COR-L47 (cell line): ENCODE data around the gene GARIN5B.

Experiments used
- DNase-seq: peaks from one replicate; lab custom pipeline; 2025; lab: John Stamatoyannopoulos, UW

Gene GARIN5B

DNA sequence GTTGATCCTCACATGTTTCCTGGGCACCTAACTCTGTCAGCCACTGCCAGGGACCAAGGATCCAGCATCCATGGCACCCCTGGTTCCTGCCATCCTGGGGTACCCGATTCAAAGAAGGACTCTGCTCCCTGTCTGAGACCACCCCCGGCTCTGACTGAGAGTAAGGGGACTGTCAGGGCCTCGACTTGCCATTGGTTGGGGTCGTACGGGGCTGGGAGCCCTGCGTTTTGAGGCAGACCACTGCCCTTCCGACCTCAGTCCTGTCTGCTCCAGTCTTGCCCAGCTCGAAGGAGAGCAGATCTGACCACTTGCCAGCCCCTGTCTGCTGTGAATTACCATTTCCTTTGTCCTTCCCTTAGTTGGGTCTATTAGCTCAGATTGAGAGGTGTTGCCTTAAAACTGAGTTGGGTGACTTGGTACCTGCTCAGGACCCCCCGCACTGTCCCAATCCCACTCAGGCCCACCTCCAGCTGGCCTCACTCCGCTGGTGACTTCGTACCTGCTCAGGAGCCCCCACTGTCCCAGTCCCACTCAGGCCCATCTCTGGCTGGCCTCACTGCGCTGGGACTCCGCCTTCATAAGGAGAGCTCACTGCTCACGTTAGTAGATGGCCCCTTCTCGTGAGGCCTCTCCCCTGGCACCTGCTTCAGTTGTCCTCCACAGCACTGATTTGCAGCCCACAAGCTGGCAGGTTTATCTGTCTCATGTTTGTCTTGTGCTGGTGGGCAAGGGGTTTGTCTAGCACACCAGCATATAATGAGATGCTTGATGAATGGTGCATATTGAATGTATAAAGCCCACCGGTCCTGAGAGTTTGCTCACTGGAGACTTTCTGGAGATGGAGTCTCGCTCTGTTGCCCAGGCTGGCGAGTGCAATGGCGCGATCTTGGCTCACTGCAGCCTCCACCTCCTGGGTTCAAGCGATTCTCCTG is 26.6 kb upstream of the GARIN5B start:
- DNase-seq, result no peak

GRCh38 chr19:55387736-55388497 is 24.9 kb upstream of the GARIN5B start:
- no peak for DNase-seq

GRCh38 chr19:55386493-55386971 is 23.5 kb upstream of the GARIN5B start:
- DNase-seq, result no peak

DNA sequence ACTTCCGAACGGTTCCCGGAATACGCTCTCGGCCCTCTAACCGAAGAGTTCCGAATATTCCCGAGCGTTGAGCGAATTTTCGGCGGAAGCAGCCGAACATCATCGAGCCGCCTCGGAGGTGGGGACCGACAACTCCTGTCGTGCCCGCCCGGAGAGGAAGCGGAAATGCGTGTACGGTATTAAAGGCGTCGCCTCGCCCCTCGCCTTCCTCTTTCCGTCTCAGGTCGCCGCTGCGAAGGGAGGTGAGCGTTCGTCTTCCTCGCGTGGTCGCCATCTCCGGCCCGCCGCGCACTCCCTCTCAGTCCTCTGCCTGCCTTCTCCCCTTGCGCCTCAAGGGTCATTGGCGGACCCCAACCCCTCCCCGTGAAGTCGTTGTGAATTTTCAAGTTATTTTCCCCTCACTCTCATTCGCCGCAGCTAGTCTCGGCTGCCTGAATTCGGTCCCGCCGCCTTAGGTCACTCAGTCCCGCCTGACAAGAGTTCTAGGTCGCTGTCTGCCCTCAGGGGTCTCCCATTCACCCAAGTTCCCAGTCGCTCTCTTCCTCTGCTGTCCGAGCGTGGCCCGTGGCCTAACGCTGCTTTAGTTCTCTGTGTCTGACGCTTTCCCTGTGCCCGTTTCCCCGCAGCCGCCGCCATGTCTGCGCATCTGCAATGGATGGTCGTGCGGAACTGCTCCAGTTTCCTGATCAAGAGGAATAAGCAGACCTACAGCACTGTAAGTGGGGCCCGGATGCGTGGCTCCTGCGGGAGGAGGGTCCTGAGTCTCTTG is 22.8 kb upstream of the GARIN5B start, which contains the start of gene RPL28:
RPL28 (plus strand) TSS at position 209 of the 769 bp plus-strand sequence; CDS start at position 635, 426 bp downstream.
- DNase-seq, result peak; percentile 97

GRCh38 chr19:55384920-55385723 is 22.1 kb upstream of the GARIN5B start:
- peak; percentile 96 for DNase-seq

- DNase-seq, result no peak
These were observed 21.3 kb upstream of the GARIN5B start, which contains the start of gene TMEM238 for GRCh38 chr19:55384131-55384919. Gene TMEM238, minus strand, starts transcription at chr19:55384292. Its CDS starts 33 bp downstream, at chr19:55384259.

GRCh38 chr19:55383279-55384130 is 20.4 kb upstream of the GARIN5B start:
- peak; percentile 79 for DNase-seq

DNA sequence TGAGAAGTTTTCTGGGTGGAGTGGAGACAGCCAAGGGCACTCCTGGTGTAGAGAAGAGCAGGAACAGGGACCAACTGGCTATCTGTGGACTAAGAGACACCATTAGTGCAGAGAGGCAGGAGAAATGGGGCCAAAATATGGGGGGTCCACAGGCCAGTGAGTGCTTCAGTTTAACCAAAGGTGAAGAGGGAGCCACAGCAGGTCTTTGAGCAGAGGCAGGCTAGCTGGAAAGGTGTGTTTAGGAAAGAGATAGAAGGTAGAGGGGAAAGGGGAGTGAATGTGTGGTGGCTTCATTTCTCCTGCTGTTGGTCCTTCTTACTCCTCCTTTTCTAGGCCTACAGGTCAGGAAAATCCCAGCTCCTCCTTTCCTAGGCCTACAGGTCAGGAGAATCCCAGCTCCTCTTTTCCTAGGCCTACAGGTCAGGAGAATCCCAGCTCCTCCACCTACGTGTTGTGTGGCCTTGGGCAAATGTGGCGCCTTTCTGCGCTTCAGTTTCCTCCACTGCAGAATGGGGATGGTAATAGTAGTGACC is 19.5 kb upstream of the GARIN5B start:
- DNase-seq, result no peak

DNA sequence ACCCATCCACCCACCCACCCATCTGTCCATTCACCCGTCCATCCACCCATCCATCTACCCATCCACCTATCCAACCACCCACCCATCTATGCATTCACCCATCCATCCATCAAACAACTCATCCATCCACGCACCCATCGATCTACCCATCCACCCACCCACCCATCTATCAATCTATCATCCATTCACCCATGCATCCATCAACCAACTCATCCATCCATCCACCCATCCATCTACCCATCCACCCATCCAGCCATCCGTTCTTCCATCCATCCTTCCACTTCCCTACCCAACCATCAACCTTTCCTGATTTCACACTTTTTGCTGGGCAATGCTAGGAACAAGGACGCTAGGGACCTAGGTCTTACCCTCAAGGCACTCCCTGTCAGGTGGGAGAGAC is 19.0 kb upstream of the GARIN5B start:
- DNase-seq, result no peak

- DNase-seq, result no peak
These were observed 16.1 kb upstream of the GARIN5B start for GRCh38 chr19:55379174-55379573.

DNA sequence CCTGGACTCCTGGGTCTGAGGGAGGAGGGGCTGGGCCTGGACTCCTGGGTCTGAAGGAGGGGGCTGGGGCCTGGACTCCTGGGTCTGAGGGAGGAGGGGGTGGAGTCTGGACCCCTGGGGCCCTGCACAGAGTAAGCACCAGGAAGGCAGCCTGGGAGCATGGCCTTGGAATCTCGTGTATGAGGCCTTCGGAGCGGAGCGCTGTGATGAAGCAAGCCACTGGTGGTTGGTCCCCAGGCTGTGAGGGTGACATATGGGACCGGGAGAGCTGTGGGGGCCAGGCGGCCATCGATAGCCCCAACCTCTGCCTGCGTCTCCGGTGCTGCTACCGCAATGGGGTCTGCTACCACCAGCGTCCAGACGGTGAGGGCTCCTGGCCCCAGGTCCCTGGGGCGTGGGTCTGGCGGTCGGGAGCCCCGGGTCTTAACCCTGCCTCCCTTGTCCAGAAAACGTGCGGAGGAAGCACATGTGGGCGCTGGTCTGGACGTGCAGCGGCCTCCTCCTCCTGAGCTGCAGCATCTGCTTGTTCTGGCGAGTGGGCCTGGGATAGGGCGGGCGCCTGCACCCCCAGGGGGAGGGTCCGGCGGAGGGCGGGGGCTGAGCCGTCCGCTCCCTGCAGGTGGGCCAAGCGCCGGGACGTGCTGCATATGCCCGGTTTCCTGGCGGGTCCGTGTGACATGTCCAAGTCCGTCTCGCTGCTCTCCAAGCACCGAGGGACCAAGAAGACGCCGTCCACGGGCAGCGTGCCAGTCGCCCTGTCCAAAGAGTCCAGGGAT is 14.5 kb upstream of the GARIN5B start:
- DNase-seq, result no peak

DNA sequence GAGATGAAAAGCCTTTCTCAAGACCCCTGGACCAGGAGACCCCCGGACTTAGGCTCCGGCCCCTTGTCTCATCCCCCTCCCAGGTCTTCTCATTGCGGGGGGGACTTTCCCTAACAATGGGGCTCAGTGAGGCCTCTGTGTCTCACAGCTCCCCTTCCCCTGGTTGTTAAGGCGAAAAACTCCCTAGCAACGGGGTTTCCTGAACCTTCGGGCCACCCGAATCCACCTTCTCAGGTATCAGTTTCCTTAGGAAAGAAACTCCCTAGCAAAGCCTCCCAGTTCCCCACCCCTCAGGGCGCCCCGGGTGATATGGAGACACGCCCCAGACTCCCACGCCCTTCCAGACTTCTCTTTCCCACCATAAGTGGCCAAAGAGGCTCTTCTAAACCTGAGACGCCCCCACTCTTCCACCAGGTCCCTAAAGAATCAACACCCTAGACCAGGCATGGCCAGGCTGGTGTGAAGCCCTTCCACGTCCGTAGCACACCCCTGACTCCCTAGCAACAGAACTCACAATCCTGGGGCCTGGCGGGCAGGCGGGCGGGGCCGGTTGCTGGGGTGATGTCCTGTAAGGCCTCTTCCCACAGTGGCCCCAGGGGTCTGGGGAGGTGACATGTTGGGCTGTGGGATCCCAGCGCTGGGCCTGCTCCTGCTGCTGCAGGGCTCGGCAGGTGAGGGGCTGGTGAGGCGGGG is 13.3 kb upstream of the GARIN5B start, which contains the start of gene TMEM190:
TMEM190 (plus strand) TSS at position 586 of the 693 bp plus-strand sequence; CDS start at position 614, 28 bp downstream.
- no peak for DNase-seq

DNA sequence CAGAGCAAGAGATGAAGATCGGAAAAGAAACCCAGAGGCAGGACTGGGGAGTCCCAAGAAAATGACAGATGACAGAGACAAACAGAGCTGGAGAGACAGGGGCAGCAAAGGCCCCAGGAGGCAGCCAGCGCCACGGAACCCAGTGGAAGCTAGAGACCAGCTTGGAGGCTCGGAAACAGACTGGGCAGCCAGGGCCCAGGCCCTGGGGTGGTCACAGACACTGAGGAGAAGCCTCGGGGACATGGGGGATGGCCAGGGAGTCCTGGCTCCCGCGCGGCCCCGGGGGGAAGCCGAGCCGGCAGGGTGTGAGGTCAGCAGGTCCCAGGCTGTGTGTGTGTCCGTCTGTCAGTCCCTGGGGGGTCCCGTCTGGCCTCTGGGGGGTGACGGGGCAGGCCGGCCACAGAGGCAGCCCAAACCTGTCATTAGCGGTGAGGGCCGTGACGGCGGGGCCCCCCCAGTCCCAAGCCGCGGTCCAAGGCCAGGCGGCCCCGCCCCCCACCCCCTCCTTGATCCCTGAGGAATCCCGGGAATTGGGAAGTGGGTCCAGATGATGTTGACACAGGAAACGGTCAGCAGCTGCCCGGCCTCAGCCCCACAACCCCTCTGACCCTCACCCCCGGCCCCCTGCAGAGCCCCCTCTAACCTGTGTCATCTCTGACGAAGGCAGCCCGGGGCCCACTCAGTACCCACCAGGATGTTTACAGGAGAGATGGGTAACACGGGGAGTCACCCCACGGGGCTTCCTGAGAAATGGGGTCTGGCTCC is 11.1 kb upstream of the GARIN5B start:
- no peak for DNase-seq

DNA sequence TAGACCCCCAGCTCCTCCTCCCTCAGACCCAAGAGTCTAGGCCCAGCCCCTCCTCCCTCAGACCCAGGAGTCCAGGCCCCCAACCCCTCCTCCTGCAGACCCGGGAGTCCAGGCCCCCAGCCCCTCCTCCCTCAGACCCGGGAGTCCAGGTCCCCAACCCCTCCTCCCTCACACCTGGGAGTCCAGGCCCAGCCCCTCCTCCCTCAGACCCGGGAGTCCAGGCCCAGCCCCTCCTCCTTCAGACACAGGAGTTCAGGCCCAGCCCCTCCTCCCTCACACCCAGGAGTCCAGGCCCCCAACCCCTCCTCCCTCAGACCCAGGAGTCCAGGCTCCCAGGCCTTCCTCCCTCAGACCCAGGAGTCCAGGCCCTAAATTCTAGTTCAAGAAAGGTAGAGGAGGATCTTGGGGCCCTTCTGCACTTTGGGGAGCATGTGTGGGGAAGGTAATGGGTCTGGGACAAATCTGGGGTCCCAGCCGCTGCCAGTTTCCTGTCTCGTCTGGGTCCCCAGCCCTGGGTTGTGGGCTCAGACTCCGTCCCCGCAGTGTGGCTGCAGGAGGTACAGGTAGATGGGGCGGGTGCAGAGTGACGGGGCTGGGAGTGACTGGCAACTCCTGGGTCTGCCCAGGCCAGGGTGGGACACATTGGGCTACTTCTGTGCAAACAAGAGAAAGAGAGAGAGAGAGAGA is 10.4 kb upstream of the GARIN5B start:
- no peak for DNase-seq

DNA sequence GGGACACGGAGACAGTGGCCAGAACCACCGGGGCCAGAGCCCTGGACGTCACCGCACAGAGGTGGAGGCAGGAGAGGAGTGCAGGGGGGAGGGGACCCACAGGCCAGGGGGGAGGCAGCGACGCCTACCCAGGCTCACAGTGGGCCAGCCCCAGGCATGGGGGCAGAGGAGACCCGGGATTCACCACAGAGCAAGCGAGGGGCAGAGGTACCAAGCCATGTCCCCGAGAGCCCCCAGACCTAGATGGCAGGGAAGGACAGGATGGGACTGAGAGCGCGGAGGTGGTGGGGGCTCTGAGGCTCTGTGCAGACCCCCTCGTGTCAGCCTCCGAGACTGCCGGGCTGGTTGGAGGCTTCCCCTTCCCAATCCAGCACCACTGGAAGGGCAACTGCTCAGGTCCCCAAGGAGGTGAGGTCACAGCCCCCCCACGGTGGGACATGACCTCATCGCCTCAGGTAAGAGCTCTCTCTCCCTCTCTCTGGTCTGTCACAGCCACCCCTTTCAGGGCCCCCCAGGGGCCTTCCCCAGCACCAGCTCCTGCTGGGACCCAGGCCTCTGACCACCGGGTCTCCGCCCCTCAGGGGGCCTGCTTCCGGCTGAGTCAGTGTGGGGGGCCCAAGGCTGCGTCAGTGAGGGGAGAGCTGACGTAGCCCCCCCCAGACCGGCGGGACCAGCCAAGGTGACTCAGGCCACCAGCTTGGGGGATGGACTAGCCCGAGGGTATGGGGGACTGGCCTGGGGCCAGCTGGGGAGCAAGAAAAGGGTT is 9.4 kb upstream of the GARIN5B start:
- DNase-seq, result no peak
